HG03442 (cell line): ENCODE data around the gene LGALS1.
"Not testable (repeated sequence)": the region's sequence is repeated elsewhere in the genome, so short reads cannot be mapped to it uniquely, and the experiment has no call there.

ENCODE experiments used
- ATAC-seq: cut with Tn5 transposase; IDR thresholded peaks from one replicate; pipeline ENCODE4 v1.9.1; 2021; ENCODE audit warnings: mild to moderate bottlenecking, moderate library complexity; ENCODE audit not compliant: unreplicated experiment

LGALS1 gene

DNA sequence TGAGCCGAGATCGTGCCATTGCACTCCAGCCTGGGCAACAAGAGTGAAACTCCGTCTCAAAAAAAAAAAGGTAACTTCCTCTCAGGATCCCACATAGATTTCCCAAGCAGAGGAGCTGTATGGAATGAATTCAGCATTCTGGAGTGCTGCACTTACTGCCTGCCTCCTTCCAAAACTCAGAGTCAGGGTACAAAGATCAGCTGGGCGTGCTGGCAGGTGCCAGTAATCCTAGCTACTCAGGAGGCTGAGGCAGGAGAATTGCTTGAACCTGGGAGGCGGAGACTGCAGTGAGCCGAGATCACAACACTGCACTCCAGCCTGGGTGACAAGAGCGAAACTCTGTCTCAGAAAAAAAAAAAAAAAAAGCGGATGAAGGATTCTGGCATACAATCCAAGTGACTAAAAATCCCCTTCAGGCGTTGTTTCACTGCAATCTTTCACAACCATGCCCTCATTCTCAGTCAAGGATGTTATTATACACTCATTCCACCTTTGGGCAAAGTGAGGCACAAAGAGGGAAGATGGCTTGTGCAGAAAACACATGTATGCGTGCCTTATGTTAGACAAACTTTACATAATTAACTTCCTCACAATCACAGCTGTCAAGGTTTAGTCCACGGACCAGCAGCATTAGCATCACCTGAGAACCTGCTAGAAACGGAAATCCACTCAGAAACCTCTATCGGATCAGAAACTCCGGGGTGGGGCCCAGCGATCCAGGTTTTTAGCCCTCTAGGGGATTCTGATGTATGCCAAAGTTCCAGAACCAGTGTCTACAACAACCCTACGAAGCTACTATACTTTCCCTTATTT, 9.6 kb downstream of the LGALS1 start:
- ATAC-seq, result no peak

DNA sequence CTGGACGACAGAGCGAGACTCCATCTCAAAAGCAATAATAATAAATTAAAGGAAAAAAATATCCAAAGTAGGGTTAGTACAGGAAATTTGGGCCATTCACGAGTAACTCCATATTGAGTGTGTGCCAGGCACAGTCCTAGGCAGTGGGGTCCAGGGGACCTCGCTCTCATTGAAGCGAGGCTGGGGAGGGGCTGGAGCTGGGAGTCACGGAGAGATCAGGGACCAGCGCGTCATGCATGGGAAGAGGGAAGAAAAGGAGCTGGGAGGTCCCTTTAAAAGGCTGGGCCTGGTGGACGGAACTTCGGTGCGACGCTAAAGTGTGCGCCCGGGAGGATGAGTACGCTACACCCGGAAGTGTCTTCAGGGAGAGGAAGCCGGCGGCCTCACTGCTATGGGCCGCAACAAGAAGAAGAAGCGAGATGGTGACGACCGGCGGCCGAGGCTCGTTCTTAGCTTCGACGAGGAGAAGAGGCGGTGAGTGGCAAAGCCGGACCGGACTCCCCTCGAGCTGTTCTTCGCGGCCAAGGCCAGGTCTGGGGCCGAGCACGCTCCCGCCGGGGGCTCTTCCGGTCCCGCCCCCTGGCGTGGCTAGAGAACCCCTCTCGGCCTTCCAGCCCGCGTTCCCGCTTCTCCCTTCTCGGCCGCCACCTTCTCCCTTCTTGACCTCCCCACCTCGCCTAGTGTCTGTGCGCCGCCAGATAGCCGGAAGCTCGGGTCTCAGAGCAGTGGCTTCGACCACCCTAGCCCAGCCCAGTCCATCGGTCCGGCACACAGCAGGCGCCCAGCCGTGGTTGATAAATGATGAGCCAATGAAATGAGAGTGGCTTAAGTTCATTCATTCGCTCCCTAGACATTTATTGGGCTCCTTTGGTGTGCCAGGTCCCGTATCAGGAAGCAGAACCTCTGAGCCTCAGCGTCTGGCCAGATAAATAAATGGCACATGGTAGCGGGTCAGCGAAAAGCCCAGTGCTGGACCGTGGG, 10.9 kb downstream of the LGALS1 start, which contains the start of gene NOL12:
TSS of gene NOL12 (plus strand) at position 342 of the 981 bp plus-strand sequence. CDS start at position 392, 50 bp downstream.
- peak; percentile 72 for ATAC-seq

DNA sequence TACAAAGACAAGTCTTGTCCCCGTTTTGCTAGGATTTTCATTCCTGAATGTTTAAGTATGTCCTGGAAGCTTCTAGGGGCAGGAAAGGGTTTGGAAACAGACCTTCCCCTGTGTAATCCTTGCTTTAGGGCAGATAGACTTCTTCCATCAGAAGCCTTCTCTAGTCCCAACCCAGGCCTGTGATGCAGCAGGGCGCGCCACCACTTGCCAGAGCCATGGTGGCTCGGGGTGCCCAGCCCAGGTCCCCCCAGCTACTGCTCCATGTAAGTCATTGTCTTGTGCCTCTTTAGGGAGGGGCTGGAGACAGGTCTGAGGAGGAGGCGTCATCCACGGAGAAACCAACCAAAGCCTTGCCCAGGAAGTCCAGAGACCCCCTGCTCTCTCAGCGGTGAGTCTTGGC, 15.0 kb downstream of the LGALS1 start:
- ATAC-seq, result no peak

- ATAC-seq, result no peak
Measured at GRCh38 chr22:37690901-37691504, 15.6 kb downstream of the LGALS1 start.

- ATAC-seq, result no peak
Measured at GRCh38 chr22:37692627-37693285, 17.3 kb downstream of the LGALS1 start.

DNA sequence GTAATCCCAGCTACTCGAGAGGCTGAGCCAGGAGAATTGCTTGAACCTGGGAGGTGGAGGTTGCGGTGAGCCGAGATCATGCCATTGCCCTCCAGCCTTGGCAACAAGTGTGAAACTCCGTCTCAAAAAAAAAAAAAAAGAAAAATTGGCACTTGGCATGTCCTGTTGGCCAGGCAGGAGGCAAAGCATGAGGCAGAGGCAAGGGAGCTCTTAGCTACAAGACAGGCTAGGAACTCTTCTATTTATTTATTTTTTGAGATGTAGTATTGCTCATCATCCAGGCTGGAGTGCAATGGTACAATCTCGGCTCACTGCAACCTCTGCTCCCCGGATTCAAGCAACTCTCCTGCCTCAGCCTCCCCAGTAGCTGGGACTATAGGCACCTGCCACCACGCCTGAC, 18.7 kb downstream of the LGALS1 start:
- not testable (repeated sequence) for ATAC-seq

- ATAC-seq, result not testable (repeated sequence)
Measured at GRCh38 chr22:37696260-37696656, 20.8 kb downstream of the LGALS1 start.

GRCh38 chr22:37696657-37697537, 21.5 kb downstream of the LGALS1 start, which contains the start of gene TRIOBP:
Gene TRIOBP, plus strand, starts transcription at chr22:37697048. Its CDS starts 4,318 bp downstream, at chr22:37701366.
- no peak for ATAC-seq

- ATAC-seq, result no peak
Measured at GRCh38 chr22:37697538-37697835, 22.1 kb downstream of the LGALS1 start.

- no peak for ATAC-seq
Measured at GRCh38 chr22:37701141-37701786, 25.8 kb downstream of the LGALS1 start.

- ATAC-seq, result no peak
Measured at GRCh38 chr22:37703906-37704305, 28.5 kb downstream of the LGALS1 start.

DNA sequence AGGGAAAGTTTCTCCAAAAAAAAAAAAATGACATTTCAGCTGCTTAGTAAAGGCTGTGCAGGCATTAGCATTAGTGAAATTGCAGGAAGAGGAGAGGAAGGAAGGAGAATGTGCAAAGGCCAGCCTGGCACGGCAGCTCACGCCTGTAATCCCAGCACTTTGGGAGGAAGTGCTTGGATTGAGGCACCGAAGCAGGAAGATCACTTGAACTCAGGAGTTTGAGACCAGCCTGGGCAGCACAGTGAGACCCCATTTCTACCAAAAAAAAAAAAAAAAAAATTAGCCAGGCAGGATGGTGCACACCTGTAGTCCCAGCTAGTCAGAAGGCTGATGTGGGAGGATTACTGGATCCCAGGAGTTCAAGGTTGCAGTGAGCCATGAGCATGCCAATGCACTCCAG, 29.2 kb downstream of the LGALS1 start:
- ATAC-seq, result no peak

- ATAC-seq, result no peak
Measured at GRCh38 chr22:37705205-37705604, 29.8 kb downstream of the LGALS1 start.

- ATAC-seq, result no peak
Measured at GRCh38 chr22:37708580-37709444, 33.4 kb downstream of the LGALS1 start.

DNA sequence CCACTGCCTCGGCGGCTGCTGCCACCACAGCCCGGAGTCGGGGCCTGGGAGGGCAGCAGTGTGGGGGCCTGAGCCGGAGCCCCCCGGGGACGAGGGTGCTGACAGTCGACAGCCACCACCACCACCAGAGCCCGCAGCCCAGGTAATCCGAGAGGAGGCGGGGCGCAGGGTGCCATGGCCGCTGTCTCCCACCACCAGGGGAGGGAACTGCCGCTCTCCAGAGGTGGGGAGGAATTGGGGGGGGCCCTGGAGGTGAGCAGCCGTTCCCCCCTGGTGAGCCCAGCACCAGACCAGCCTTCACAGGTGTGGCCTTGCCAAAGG, 34.0 kb downstream of the LGALS1 start:
- no peak for ATAC-seq

- ATAC-seq, result no peak
Measured at GRCh38 chr22:37710675-37711074, 35.2 kb downstream of the LGALS1 start.

GRCh38 chr22:37711490-37711889, 36.1 kb downstream of the LGALS1 start:
- ATAC-seq, result no peak

GRCh38 chr22:37713761-37714160, 38.3 kb downstream of the LGALS1 start:
- ATAC-seq, result no peak
